Measurements from ENCODE around the gene B3GNT9.

The B3GNT9 gene

DNA sequence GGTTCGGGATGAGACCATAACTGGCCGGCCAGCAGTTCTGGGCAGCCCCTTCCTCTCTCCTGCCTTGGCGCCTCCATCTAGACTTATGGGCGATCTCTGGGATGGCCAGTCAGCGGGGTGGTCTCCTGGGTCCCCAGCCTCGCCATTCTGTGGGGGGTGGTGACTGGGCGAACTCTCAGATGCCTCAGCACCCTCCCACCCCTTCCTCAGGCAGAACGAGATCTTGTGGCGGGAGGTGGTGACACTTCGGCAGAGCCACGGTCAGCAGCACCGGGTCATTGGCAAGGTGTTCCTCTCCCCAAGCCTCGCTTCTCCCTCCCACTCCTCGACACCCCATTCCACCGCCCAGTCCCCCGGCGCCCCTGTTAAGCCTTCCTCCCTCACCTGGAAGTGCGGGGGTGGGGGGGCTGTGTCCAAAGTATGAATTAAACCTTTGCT, 15.3 kb upstream of the B3GNT9 start:
- no peak for DNase-seq

- no peak for DNase-seq
Measured at GRCh38 chr16:67165121-67166078, 14.6 kb upstream of the B3GNT9 start.

- no peak for DNase-seq
Measured at GRCh38 chr16:67164599-67165061, 13.8 kb upstream of the B3GNT9 start, which contains the start of gene HSF4. HSF4 (plus strand) TSS chr16:67164745; CDS start chr16:67164812, 67 bp downstream.

- no peak for DNase-seq
Measured at GRCh38 chr16:67163999-67164558, 13.3 kb upstream of the B3GNT9 start.

DNA sequence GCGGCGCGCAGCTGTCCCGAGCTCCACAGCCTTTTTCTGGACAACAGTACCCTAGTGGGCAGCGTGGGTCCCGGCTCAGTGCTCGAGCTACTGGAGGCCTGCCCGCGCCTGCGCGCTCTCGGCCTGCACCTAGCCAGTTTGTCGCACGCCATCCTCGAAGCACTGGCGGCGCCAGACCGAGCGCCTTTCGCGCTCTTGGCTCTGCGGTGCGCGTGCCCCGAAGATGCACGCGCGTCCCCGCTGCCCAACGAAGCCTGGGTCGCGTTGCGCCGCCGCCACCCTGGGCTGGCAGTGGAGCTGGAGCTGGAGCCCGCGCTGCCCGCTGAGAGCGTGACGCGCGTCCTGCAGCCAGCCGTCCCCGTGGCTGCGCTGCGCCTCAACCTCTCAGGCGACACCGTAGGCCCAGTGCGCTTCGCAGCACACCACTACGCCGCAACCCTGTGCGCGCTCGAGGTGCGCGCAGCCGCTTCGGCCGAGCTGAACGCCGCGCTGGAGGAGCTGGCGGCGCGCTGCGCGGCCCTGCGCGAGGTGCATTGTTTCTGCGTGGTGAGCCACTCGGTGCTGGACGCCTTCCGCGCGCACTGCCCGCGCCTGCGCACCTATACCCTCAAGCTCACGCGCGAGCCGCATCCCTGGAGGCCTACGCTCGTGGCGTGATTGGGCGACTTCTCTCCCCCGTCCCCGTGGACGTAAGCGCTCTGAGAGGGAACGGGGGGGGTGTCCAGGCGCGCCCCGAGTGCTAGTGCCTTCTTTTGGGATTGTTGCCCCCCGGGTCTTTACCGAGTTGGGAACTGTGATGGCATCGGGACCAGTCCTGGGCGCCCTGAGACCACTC, 12.6 kb upstream of the B3GNT9 start:
- DNase-seq: no peak

DNA sequence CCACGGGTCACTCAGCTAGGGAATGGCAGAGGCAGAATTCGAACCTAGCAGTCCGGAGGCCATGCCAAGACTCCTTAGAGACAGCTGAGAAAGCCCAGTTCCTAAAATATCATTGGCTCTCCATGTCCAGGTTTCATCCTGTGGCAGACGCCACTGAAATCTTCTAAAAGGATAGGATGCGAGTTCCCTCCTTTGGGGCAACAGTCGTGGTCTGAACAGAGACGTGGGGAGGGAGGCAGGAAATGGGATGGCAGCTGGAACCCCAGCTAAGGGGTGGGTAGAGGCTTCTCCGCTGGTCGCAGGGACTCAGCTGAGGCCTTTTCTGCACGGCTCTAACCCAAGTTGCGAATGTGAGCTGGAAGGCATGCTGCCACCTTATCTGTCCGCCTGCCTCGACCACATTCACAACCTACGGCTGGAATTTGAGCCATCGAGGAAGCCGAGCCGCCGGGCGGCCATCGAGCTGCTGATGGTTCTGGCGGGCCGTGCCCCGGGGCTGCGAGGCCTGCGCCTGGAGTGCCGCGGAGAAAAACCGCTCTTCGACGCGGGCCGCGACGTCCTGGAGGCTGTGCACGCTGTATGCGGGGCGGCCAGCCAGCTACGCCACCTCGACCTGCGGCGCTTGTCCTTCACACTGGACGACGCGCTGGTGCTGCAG, 11.8 kb upstream of the B3GNT9 start:
- DNase-seq: no peak

GRCh38 chr16:67161595-67162058, 10.8 kb upstream of the B3GNT9 start:
- DNase-seq: no peak

- no peak for DNase-seq
Measured at GRCh38 chr16:67158637-67159600, 8.1 kb upstream of the B3GNT9 start.

DNA sequence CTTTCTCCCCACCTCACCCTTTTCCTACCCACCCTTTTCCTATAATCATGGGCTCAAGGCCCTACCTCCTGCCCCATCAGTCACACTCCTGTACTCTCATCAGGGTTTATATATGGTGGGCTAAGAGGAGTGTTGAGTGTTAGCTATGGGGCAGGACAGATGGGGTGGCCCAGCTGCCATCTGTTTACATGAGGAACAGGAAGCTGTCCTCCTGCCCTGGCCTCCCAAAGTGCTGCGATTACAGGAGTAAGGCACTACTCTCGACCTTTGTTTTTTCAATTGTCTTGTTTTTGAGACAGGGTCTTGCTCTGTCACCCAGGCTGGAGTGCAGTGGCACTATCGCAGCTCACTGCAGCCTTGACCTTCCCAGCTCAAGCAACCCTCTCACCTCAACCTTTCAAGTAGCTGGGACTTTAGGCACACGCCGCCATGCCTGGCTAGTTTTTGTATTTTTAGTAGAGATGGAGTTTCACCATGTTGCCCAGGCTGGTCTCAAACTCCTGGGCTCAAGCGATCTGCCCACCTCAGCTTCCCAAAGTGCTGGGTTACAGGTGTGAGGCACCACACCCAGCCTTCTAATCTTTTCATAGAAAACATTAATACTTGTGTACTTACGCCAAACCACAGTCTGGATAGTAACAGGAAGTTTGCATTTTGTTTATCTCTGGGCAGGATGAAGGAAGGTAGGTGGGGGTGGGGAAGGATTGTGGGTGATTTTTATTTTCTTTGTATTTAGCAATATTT, 7.3 kb upstream of the B3GNT9 start:
- DNase-seq: no peak

GRCh38 chr16:67157106-67157748, 6.4 kb upstream of the B3GNT9 start:
- DNase-seq: no peak

DNA sequence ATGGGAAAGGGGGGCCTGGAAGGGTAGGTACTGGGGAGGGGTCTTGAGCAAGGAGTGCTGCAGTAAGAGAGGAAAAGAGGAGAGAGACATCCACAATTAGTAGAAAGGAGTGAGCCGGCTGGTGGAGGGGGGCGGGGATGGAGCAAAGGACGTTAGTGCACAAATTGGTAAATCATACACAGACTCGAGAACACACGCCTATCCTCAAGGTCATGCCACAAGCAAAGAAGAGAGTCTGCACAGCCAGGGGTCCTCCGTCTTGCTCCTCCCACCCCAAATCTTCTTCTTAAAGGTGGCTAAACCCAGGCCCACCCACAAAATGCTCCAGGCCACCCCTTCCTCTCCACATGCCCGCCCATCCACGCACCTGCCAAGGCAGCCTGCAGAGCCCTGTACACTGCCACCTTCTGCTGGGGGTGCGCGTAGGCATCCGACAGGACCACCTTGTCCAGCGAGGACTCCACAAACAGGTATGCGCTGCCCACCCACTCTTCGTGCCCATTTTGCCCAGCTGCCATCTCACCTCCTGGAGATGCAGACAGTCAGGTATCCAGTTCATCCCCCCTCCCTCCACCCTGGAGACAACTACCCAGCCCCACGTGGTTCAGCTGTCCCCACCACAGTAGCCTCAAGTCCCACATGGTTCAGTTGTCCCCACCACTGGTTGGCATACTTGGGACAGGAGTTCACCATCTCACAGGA, 5.5 kb upstream of the B3GNT9 start:
- DNase-seq: no peak

GRCh38 chr16:67155295-67156142, 4.7 kb upstream of the B3GNT9 start:
- DNase-seq: no peak

DNA sequence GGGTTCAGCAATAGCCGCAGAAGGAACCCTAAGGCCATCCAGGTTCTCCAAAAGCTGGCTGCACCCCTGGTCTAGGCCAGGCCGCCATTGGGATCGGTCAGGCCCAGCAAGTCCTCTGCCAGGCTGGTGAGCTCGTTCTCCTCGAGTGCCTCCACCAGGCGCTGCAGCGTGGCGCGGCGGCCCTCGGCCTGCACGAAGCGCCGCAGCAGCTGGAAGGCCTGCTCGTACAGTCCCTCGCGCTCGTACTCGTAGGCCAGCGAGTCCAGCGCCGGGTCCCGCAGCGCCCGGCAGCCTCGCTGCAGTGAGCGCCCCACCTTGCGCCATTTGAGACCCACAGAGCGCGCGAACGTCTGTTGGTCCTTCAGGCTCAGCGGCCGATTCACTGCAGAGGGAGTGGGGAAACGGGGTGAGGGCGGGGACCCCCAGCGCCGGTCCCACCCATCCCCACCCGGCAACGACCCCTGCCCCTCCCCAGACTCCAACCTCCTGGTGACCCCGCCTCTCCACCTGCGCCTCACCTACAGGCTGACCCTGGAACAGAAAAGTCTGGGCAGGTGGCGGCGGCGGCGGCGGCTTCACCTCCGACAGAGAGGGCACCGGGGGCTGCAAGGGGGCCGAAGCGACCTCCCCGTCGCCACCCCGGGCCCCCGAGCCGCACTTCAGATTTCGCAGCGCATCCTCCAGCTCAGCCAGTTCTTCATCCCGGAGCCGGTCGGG, 3.9 kb upstream of the B3GNT9 start:
- no peak for DNase-seq

GRCh38 chr16:67151431-67152097, 766 bp upstream of the B3GNT9 start:
- DNase-seq: no peak

DNA sequence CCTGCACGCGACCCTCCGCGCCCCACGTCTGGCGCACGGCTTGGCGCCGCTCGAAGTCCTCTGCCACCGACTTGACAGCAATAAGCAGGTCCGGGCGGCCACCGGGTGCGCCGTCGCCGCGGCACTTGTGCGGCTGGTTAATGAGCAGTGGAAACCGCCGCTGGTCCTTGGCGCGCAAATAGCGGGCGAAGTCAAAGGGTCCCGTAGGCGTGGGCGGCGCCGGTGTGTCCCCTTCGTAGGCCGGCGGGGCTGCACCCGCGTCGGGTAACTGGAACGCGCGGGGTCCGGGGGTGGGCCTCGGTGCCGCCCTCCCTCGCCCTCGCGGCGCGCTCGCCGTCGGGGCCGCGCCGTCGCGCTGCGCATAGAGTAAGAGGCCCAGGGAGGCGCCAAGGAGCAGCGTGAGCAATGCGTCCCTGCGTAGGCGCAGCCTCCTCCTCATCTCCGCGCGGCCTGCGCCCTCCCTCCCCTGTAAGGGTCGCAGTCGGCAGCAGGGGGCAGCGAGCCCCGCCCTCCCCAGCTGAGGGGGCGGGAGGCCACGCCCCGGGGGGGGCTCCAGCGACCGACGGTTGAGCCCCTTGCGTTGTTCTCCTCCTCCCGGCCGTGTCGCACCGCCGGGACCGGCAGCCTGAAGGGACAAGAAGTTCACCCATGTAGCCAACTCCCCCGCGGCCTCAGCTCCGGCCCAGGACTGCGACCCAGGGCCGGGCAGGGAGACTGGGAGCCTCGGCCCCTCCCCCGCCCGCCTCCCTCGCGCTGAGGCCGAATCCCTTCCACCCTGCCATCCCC, 558 bp downstream of the B3GNT9 start:
- DNase-seq: no peak
